BLaER1 (cell line): ENCODE measurements around the gene KCNK1.

Experiments used
- H3K27ac ChIP-seq: shearing (Covaris generic); formaldehyde crosslinking; 2 replicates; pipeline ENCODE4 v1.8.1; 2022
- H3K27me3 ChIP-seq: shearing (Covaris generic); formaldehyde crosslinking; 2 replicates; pipeline ENCODE4 v1.8.1; 2022
- H3K36me3 ChIP-seq: shearing (Covaris generic); formaldehyde crosslinking; 2 replicates; pipeline ENCODE4 v1.8.1; 2022
- H3K4me1 ChIP-seq: shearing (Covaris generic); formaldehyde crosslinking; 2 replicates; pipeline ENCODE4 v1.8.1; 2022
- H3K4me2 ChIP-seq: shearing (Covaris generic); formaldehyde crosslinking; 2 replicates; pipeline ENCODE4 v1.8.1; 2022
- H3K4me3 ChIP-seq: shearing (Covaris generic); formaldehyde crosslinking; 2 replicates; pipeline ENCODE4 v1.8.1; 2022
- H3K9ac ChIP-seq: shearing (Covaris generic); formaldehyde crosslinking; 2 replicates; pipeline ENCODE4 v1.8.1; 2022
- H3K9me3 ChIP-seq: shearing (Covaris generic); formaldehyde crosslinking; 2 replicates; pipeline ENCODE4 v1.8.1; 2022
- H4K20me1 ChIP-seq: shearing (Covaris generic); formaldehyde crosslinking; 2 replicates; pipeline ENCODE4 v1.8.1; 2022
- Cebpa-rat ChIP-seq: shearing (Covaris generic); IDR thresholded peaks from 2 replicates; pipeline ENCODE4 v1.8.1; 2022

The KCNK1 gene

GRCh38 chr1:233689748-233690254 lies 75.9 kb downstream of the KCNK1 start:
- H4K20me1 ChIP-seq = no peaks in the 10 kb centered on the region
- H3K4me3 ChIP-seq = no peak overlapping the region
- H3K9ac ChIP-seq = no peak overlapping the region
- no peak for TF ChIP-seq Cebpa-rat
- no peaks in the 10 kb centered on the region for H3K27me3 ChIP-seq
- no peak overlapping the region for H3K4me2 ChIP-seq
- no peaks in the 10 kb centered on the region for H3K9me3 ChIP-seq
- no peaks in the 10 kb centered on the region for H3K36me3 ChIP-seq
- no peaks in the 10 kb centered on the region for H3K4me1 ChIP-seq
- H3K27ac ChIP-seq = no peak overlapping the region

GRCh38 chr1:233695901-233696300 lies 82.0 kb downstream of the KCNK1 start:
- no peak overlapping the region for H3K9ac ChIP-seq

GRCh38 chr1:233700338-233700737 lies 86.4 kb downstream of the KCNK1 start:
- Histone ChIP-seq H3K27me3 (no peaks in the 10 kb centered on the region), H3K4me2 (no peak overlapping the region), H3K4me3 (no peak overlapping the region), H3K9me3 (no peaks in the 10 kb centered on the region), H3K36me3 (no peaks in the 10 kb centered on the region), H3K9ac (no peak overlapping the region), H3K27ac (no peak overlapping the region), H4K20me1 (no peaks in the 10 kb centered on the region), H3K4me1 (no peaks in the 10 kb centered on the region)
- TF ChIP-seq Cebpa-rat = no peak

More at GRCh38 chr1:233695901-233696300, 82.0 kb downstream of the KCNK1 start:
- Histone ChIP-seq H3K4me1 (no peaks in the 10 kb centered on the region), H3K36me3 (no peaks in the 10 kb centered on the region), H4K20me1 (no peaks in the 10 kb centered on the region), H3K4me3 (no peak overlapping the region), H3K4me2 (no peak overlapping the region), H3K27me3 (no peaks in the 10 kb centered on the region), H3K27ac (no peak overlapping the region), H3K9me3 (no peaks in the 10 kb centered on the region)
- TF ChIP-seq Cebpa-rat = no peak

- no peak for TF ChIP-seq Cebpa-rat
- H3K4me3 ChIP-seq = no peak overlapping the region
- no peaks in the 10 kb centered on the region for H3K27me3 ChIP-seq
- H4K20me1 ChIP-seq = no peaks in the 10 kb centered on the region
- H3K9ac ChIP-seq = no peak overlapping the region
- no peaks in the 10 kb centered on the region for H3K36me3 ChIP-seq
- no peak overlapping the region for H3K27ac ChIP-seq
- no peak overlapping the region for H3K4me2 ChIP-seq
- H3K4me1 ChIP-seq = no peaks in the 10 kb centered on the region
- no peaks in the 10 kb centered on the region for H3K9me3 ChIP-seq
These were observed 90.4 kb downstream of the KCNK1 start for GRCh38 chr1:233704170-233704897.

GRCh38 chr1:233704898-233705723 lies 91.2 kb downstream of the KCNK1 start:
- Histone ChIP-seq H3K27me3 (no peaks in the 10 kb centered on the region), H3K9me3 (no peaks in the 10 kb centered on the region; the same call in 1 of the 2 replicates), H4K20me1 (no peaks in the 10 kb centered on the region), H3K36me3 (no peaks in the 10 kb centered on the region), H3K27ac (no peak overlapping the region), H3K9ac (no peak overlapping the region), H3K4me2 (no peak overlapping the region), H3K4me3 (no peak overlapping the region), H3K4me1 (no peaks in the 10 kb centered on the region)
- no peak for TF ChIP-seq Cebpa-rat

GRCh38 chr1:233707153-233707879 lies 93.4 kb downstream of the KCNK1 start:
- Histone ChIP-seq H4K20me1 (no peaks in the 10 kb centered on the region), H3K27ac (no peak overlapping the region), H3K4me1 (no peaks in the 10 kb centered on the region), H3K27me3 (no peaks in the 10 kb centered on the region), H3K36me3 (no peaks in the 10 kb centered on the region), H3K9ac (no peak overlapping the region), H3K9me3 (no peaks in the 10 kb centered on the region; the same call in 1 of the 2 replicates), H3K4me2 (no peak overlapping the region), H3K4me3 (no peak overlapping the region)
- no peak for TF ChIP-seq Cebpa-rat

- no peak overlapping the region for H3K9ac ChIP-seq
- no peaks in the 10 kb centered on the region for H3K27me3 ChIP-seq
- H3K36me3 ChIP-seq = no peaks in the 10 kb centered on the region
- H3K4me2 ChIP-seq = no peak overlapping the region
- no peak overlapping the region for H3K27ac ChIP-seq
- H3K4me1 ChIP-seq = no peaks in the 10 kb centered on the region
- no peak overlapping the region for H3K4me3 ChIP-seq
- no peak for TF ChIP-seq Cebpa-rat
- H4K20me1 ChIP-seq = no peaks in the 10 kb centered on the region
- no peaks in the 10 kb centered on the region; the same call in 1 of the 2 replicates for H3K9me3 ChIP-seq
These were observed 94.2 kb downstream of the KCNK1 start for GRCh38 chr1:233707880-233708815.

- Histone ChIP-seq H3K4me3 (no peak overlapping the region), H3K9ac (no peak overlapping the region), H3K27ac (no peak overlapping the region), H3K27me3 (no peaks in the 10 kb centered on the region), H3K36me3 (no peaks in the 10 kb centered on the region), H3K4me1 (no peaks in the 10 kb centered on the region), H3K9me3 (no peaks in the 10 kb centered on the region; the same call in 1 of the 2 replicates), H4K20me1 (no peaks in the 10 kb centered on the region), H3K4me2 (no peak overlapping the region)
- TF ChIP-seq Cebpa-rat = no peak
These were observed 96.1 kb downstream of the KCNK1 start for GRCh38 chr1:233710031-233710430.

- no peaks in the 10 kb centered on the region for H4K20me1 ChIP-seq
- no peaks in the 10 kb centered on the region for H3K36me3 ChIP-seq
- no peak for TF ChIP-seq Cebpa-rat
- no peak overlapping the region for H3K27ac ChIP-seq
- no peaks in the 10 kb centered on the region for H3K4me1 ChIP-seq
- no peaks in the 10 kb centered on the region for H3K27me3 ChIP-seq
- H3K4me3 ChIP-seq = no peak overlapping the region
- H3K9ac ChIP-seq = no peak overlapping the region
- no peaks in the 10 kb centered on the region; the same call in 1 of the 2 replicates for H3K9me3 ChIP-seq
- no peak overlapping the region for H3K4me2 ChIP-seq
These were observed 96.6 kb downstream of the KCNK1 start for GRCh38 chr1:233710507-233710906.
